NCI-H146 treated with DMSO at 0.1 percent for 48 hours (cell line): ENCODE data around the gene CCDC102B.
"Not testable (repeated sequence)": the region's sequence is repeated elsewhere in the genome, so short reads cannot be mapped to it uniquely, and the experiment has no call there.

Experiments
- DNase-seq: peaks from one replicate; lab custom pipeline; 2025; ENCODE audit not compliant: unreplicated experiment; lab: John Stamatoyannopoulos, UW

CCDC102B gene

DNA sequence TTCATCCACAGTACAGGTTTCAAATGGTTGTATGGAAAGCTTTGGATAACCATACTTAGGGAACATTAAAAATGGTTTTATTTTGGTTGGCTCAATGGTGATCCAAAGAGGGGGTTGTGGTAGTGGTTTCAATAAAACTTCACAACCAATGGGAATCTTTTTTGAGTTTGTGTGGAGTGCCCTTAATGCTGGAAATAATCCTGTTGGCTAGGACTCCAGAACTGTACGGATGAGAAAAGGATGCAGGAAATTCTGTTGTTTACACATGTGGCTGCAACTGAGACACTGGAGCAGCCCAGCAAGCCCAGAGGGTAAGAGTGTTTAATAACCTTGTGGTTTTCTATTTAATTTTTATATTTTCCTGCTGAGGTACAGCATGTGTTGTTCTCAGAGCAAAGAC, at the start of gene CCDC102B:
Gene CCDC102B (plus strand): TSS at position 210 of the 400 bp plus-strand sequence. CDS start 38,684 bp downstream, outside the sequence.
- peak; percentile 25 for DNase-seq

DNA sequence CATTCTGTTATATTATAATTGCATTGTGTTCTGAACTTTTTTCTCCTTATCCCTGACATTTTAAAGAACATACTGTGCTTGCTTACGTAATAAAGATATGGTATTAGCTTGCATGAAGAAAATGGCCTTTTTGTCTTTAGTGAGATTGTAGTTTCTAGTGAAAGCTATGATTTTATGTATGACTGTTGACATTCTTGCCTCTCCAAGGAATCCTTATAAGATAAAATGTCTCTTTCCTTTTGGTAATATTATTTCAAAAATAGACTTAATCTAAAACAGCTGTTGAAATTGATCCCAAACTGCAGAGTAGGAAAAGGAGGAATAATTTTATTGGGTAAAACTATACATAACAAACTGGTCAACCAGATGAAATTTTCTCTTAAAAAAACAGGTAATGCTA, 40.8 kb upstream of the CCDC102B start:
- no peak for DNase-seq

DNA sequence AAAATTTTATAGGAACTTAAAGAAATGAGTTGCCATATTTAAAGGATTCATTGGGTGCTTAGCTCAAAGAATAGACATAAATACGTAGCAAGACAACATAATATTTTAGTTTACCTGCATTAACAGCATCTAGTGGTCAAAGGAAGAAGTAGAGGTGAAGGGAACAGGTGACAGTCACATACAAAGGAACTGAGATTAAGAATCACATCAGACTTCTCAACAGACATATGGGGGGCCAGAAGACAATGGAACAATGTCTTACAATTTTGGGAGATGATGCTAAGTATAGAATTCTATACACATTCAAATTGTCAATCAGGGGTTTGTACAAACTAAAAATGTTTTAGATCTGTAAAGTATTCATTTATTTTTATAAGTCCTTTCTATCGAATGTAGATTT, 38.6 kb upstream of the CCDC102B start:
- no peak for DNase-seq

DNA sequence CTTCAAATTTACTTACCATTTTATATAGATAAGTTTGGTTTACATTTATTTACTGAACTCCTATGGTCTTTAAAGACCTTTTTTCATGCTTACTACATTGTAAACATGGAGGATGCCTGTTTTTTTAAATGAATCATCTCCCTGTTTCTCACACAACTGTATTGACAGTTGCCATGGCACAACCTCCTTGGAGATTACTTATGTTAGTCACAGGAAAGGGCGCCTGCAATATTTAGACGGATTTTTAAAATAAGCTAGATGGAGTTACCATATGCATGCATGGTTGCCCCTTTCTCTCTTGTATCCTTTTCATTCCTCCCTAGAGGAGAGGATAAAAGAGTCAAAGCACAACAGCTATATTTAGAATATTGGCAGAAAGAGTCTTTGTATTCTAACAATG, 34.8 kb upstream of the CCDC102B start:
- no peak for DNase-seq

DNA sequence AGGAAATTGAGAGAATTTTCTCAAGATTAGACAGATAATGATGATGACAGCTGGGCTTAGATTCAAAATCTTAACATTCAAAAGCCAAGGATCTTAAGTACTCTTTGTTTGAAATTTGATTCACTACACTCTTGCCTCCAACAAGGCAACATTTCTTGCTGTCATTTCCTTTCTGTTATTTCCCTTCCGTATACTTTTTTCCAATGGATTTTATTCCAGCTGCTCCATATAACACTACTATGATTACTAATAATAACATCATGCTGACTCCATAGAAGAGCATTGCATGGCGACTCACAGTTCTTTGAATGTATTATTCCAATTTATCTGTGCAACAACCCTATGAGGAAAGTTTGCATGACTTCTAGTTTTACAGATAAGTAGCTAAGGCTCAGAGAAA, 33.9 kb upstream of the CCDC102B start:
- no peak for DNase-seq

DNA sequence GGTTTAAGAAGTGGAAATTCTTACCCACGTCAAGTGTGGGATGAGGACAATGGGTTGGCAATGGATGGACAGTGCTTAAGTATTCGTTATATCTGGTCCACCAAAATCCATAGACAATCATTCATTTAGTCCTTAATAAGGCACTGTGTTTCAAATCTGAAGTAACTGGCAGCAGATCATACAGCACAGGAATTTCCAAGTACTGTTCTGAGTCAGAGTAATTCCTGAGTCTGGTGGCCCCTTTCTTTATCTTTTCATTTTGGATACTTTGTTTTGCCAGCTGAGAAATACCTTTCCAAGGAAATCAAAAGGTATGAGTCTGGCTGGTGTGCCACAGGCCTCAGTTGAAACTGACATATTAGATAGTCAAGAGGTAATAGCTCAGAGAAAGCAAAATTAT, 31.4 kb upstream of the CCDC102B start:
- DNase-seq = no peak

DNA sequence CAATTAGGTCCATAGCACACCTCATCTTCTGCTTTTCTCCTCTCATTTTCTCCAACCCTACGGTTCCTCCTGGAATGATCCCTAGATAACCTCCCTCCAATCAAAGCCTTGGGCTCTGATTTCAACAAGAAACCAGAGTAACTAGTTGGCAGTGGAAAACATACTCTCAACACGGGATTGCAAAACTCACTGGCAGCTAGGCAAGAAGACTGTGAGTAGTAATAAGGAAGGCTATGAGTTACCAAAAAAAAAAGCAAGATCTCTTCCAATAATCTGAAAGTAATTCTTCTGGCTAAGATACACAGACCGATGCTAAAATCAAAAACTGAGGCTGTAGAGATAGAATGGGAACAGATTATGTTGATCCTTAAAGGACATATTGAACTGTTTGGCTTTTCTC, 28.4 kb upstream of the CCDC102B start:
- DNase-seq = no peak

DNA sequence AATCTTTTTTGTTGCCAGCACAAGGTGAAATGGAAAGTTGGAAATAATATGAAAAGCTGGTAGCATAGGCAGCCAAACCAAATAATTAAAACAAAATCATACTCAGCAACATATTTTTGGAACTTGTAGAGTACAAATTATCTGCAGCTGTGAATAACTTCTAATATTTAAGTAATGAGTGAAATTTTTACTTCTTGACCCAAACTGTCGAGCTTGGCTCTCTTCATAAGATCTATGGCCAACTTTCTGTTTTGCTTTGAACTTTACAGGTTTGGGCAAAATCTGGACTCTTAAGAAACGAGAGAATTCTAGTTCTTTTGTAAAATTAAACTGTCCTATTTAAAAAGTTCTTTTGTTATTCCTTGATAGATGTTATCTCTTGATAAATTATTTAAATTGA, 25.6 kb upstream of the CCDC102B start:
- no peak for DNase-seq

DNA sequence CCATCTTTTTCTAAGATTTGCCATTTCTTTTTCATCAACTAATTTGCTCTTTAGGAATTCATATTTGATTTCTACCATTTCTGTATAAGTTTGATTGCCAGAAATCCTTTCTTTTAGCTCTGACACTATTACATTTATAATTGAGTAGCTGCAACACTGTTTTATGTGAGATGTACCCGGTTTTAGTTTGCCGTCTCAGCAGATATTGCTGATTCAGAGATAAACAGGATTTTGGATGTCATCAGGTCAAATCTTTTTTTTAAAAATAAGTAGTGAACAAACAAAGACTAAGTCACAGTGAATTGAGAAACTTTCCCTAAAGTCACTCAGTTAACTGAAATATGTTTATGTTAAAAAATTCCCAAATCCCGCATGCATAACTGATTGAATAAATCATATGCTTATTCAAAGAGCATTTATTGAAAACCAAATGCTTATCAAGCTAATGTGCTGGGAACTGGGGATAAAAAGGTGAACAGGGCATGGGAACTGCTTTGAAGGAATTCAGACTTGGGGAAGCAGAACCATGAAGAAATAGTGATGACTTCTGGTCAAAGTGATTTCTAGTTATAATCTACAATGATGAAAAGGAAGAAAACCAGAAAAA, 19.5 kb upstream of the CCDC102B start:
- DNase-seq = no peak

DNA sequence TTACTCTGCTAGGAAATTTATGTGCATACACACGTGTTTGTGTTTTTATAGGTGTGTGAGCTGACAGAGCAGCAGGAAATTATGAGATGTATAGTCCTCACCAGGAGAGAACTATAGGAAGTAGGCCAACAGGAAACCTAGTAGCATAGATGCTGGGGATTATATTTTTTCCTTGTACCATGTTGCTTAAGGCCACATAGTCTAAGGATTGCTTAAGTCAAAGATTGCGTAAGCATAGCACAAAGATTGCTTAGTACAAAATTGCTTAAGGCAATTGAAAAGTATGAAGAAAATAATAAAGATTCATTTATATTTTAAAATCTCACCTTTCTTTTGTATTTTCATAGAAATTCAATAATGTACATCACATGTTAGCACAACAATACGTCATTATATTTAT, 18.7 kb upstream of the CCDC102B start:
- DNase-seq = no peak

DNA sequence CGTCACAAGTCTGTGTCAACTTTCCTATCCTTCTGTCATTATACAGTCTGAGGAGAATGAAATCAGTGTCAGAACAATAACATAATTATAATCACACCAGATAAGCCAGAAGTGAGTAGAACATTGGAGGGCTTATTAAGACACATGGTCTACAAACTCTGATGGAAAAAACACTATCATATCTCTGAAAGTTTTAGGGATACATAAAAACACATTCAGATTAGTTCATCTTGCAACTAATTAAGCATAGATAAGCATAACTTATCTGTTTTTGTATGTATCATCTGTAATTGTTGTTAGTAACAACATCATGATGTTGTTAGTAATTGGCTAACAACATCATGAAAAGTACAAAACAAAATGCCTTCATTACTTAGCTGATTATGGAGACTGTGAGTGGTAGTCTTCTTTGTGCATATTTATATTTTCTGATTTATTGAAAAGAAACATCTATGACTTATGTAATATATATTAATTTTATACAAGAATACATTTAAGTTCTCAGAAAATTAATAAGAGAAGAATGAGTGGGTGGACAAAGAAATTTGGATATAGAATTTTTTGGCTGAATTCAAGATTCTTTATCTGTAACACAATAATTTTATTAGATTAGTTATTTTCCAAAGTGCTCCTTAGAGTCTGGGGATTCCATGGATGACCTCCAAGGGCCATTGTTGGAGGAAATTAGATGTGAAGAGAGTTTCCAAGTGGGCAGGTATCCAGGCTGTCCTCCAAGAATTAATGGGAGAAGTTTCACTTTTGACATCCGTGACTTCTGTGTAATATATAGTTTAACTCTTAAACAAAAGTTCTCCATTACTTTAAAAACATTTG, 16.9 kb upstream of the CCDC102B start:
- no peak for DNase-seq

DNA sequence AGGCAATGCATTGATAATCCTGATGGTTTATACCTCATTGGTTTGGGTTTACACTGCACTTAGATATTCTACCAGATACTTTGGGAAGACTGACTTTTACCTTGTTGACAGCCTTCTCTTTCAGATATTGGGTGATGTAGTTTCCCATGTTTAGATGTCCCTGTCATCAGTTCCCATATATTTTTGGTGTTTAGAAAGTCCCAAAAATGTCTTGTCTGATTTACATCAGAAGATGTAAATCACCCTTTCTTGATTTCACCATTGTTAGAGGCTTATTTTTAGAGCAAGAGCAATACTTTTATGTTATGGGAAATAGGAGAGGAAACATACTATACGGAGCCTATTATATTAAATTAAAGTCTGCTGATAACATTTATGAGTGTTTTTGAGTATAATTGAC, 14.4 kb upstream of the CCDC102B start:
- no peak for DNase-seq

DNA sequence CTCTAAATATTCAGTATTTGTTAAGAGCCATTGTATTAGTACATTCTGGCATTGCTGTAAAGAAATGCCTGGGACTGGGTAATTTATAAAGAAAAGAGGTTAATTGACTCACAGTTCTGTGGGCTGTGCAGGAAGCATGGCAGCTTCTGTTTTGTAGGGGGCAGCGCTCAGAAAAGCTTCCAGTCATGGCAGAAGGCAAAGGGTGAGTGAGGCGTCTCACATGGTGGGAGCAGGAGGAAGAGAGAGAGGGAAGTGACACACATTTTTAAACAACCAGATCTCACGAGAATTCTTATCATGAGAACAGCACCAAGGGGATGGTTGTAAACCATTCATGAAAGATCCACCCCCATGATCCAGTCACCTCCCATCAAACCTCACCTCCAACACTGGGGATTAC, 13.8 kb upstream of the CCDC102B start:
- DNase-seq = no peak

DNA sequence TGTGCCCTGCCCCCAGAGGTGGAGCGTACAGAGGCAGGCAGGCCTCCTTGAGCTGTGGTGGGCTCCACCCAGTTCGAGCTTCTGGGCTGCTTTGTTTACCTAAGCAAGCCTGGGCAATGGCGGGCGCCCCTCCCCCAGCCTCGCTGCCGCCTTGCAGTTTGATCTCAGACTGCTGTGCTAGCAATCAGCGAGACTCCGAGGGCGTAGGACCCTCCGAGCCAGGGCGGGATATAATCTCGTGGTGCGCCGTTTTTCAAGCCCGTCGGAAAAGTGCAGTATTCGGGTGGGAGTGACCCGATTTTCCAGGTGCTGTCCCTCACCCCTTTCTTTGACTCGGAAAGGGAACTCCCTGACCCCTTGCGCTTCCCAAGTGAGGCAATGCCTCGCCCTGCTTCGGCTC, 7.6 kb upstream of the CCDC102B start:
- not testable (repeated sequence) for DNase-seq

DNA sequence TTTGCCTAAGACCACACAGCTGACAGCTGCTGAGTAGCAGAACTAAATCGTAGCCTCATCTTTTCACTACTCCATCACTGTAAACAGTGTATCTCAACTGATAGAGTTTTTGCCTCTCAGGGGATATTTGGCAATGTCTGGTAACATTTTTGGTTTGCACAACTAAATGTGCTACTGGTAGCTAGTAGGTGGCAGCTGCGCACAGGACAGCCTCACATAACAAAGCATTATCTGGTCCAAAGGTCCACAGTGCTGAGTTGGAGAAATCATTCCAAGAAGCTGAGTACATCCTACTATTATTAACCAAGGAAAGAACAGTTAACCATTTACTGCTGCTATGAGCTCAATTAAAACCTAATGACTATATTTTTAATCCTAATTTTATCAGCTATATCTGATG, 6.1 kb upstream of the CCDC102B start:
- no peak for DNase-seq

DNA sequence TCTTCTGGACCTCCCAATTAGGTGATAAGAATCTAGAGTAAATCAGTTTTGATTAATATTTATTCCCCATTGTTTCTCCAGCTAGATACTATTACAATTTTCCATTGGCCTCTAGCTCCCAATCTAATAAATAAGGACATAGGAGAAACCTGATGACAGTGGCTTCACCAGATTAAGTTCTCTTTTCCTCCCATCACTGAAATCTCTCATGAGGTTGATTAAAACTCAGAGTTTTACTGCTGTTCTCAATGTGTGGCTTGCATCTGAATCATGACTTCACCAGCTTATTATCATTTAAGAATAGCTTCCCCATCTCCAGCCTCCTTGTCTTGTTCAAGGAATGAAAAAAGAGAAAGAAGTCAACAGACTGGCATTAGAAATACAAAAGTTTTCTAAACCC, 3.9 kb upstream of the CCDC102B start:
- DNase-seq = no peak

DNA sequence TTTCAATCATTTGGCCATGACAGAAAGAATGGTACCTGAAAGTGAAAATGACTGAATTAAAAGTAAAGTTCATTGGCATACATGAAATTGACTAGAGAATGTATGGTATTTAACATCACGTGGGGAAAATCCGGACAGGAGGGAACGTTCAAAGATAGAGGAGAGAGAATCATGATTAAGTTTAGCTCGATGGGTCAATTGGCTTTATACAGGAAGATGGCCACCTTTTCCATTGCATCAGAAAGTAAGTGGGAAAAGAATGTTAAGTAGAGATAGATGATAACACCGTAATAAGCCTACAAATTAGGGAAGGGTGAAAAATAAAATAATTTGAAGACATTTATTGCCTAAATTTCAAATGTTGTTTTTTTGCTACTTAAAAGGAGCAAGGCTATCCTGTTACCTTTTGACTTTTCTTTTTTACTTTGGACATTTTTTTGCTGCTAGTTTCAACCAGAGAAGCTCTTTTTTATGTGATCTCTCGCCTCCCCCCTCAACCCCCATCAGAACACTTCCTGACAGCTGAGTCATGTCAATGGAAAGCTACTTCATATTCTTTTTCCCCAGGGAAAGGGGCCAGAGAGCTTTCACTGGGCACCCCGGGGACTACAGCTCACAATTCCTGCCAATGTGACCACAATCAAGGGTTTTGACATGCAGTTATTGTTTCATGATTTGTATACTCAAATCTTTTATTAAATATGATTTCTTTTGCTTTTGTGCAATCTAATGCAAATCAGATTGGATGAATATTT, 767 bp upstream of the CCDC102B start:
- DNase-seq = no peak

DNA sequence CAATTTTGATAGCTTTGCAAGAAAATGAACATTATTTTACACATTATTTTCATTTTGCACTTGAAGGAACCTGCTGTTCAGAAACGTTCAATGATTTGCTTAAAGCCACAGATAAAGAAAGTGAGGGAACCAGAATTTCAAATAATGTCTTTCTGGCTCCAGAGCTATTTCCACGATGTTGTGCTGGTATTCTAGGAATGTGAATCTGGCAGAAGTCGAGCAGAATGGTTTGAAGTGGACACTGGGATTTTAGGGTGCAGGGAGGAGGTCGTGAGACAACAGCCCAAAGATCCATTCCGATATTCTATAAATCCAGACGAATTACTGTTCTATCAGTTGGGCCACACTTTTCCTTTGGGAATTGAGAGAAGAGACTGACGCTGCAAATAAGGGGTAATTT, 2.2 kb downstream of the CCDC102B start:
- DNase-seq = no peak

DNA sequence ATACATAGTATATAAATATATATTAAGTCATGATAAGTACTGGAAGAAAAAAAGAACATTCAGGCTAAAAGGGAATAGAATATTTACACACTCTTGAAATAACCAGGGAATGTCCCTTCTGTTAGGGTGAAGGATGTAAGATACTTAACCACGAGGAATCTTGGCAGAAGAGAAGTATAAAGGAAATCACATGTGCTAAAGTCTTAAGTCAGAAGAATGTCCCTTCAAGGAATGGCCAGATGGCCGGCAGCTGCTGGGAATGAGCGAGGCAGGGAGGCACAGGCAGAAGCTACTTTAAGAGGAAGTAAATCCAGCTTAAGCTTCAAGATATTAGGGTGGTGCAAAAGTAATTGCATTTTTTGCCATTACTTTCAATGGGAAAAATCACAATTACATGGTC, 5.5 kb downstream of the CCDC102B start:
- DNase-seq = no peak

DNA sequence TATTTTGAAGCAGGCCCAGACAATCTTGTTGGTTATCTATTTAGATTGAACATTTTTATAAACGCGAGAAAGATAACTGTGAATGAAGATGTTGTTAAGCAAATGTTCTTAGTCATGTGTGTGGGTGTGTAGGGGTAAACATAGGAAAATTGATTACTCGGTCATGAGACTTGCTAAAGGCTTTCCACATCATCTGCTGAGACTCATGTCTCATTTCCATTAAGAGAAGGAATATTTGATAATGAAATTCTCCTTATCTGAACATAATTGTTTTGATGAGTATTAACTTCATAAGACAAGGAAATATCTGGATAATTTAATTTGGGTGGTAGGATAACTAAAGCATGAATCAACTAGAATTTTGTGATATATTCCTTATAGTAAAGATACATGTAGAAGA, 19.7 kb downstream of the CCDC102B start:
- DNase-seq = no peak

DNA sequence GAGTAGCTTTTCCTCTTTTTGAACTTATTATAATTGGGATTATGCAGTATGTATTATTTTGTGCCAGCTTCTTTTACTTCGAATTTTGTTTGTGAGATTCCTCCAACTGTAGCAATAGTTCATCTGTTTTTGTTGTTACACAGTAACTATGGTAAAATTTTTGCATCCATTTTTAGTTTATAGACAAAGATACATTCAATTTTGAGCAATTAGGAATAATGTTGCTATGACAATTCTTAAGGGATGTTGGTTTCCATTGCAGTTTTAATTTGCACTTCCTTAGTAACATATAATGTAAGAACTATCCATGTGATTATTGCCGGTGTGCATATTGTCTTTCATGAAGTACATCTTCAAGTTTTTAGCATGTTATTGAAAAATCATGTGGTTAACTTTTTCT, 20.7 kb downstream of the CCDC102B start:
- no peak for DNase-seq

DNA sequence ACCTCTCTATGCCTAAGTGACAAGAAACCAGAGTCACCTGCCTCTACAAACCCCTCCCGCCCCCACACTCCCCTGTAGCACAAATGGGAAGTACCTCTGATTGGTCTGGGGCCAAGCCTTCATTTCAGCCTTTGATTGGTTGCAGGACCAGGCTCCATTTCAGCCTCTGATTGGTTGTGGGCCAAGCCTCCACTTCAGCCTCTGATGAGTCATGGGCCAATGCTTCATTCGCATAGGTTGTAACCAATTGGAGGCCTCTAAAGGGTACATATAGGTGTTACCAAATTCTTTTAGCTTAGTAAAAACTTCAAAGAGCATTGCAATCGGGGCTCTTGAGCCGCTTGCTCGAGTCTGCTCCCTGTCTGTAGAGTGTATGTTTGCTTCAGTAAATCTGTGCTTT, 25.0 kb downstream of the CCDC102B start:
- DNase-seq = no peak
